NCI-H2029 (cell line): ENCODE data around the gene WLS.
A peak's percentile ranks its signal among the peaks of the same experiment; 100 is the strongest.

Experiments used
- DNase-seq: peaks from one replicate; lab custom pipeline; 2025; lab: John Stamatoyannopoulos, UW

WLS gene

GRCh38 chr1:68227598-68227997 is 4.7 kb downstream of the WLS start:
- DNase-seq: no peak

- DNase-seq: no peak
Observed at GRCh38 chr1:68225781-68226180, 6.5 kb downstream of the WLS start.

- DNase-seq: no peak
Observed at GRCh38 chr1:68223687-68224086, 8.6 kb downstream of the WLS start.

GRCh38 chr1:68221980-68222373 is 10.3 kb downstream of the WLS start:
- no peak for DNase-seq

GRCh38 chr1:68221001-68221979 is 11.0 kb downstream of the WLS start:
- no peak for DNase-seq

- no peak for DNase-seq
Observed at GRCh38 chr1:68220420-68220819, 11.9 kb downstream of the WLS start.

- DNase-seq: no peak
Observed at GRCh38 chr1:68218490-68218889, 13.8 kb downstream of the WLS start.

- no peak for DNase-seq
Observed at GRCh38 chr1:68217618-68218017, 14.7 kb downstream of the WLS start.

- DNase-seq: peak; percentile 55
Observed at GRCh38 chr1:68217060-68217554, 15.2 kb downstream of the WLS start.

GRCh38 chr1:68216089-68216772 is 16.1 kb downstream of the WLS start:
- no peak for DNase-seq

GRCh38 chr1:68213843-68214242 is 18.5 kb downstream of the WLS start:
- DNase-seq: peak; percentile 55

GRCh38 chr1:68211761-68212380 is 20.5 kb downstream of the WLS start:
- no peak for DNase-seq

GRCh38 chr1:68210829-68211228 is 21.5 kb downstream of the WLS start:
- no peak for DNase-seq

- no peak for DNase-seq
Observed at GRCh38 chr1:68210027-68210426, 22.3 kb downstream of the WLS start.

- no peak for DNase-seq
Observed at GRCh38 chr1:68206848-68207689, 25.3 kb downstream of the WLS start.

GRCh38 chr1:68205794-68206358 is 26.4 kb downstream of the WLS start:
- no peak for DNase-seq

GRCh38 chr1:68204977-68205630 is 27.2 kb downstream of the WLS start:
- no peak for DNase-seq

- DNase-seq: no peak
Observed at GRCh38 chr1:68202239-68202832, 30.0 kb downstream of the WLS start.

- no peak for DNase-seq
Observed at GRCh38 chr1:68201546-68202238, 30.6 kb downstream of the WLS start.

- no peak for DNase-seq
Observed at GRCh38 chr1:68199603-68200002, 32.7 kb downstream of the WLS start.
